ENCODE measurements around the gene TRMT61A.

DNA sequence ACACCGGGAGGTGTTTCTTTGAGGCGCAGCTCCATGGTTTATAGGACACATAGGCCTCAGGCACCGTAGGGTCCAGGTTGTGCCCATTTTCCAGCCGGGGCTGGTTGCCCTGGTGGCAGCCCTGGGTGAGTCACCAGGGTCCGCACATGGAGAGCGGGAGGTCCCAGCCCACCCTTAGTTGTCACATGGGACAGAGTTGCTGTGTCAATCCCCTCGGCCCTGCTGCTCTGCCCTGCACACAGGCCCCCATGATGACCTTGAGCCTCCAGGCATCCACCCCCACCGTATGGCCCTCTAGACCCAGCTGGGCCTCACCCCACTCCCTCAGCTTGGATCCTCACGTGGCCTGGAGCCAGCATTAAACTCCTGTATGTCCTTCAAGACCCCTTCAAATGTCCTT, 7.7 kb downstream of the TRMT61A start:
- no peak for TF ChIP-seq RAD21 (conservative IDR thresholded peaks at IDR 0.05)
- no peak for TF ChIP-seq SMC3 (conservative IDR thresholded peaks at IDR 0.05; ENCODE audit: poor library complexity)
- no peak for TF ChIP-seq CTCF (IDR thresholded peaks at IDR 0.05; ENCODE audit: poor library complexity, severe bottlenecking)

Data from neural cell (in vitro differentiated cells).